HG03558 (cell line): ENCODE measurements around the gene PCBD1.

ENCODE experiments used
- ATAC-seq: cut with Tn5 transposase; IDR thresholded peaks from one replicate; pipeline ENCODE4 v1.9.1; 2021; ENCODE audit warnings: moderate number of reproducible peaks; ENCODE audit not compliant: unreplicated experiment; ENCODE audit errors: extremely low read depth

Gene PCBD1

DNA sequence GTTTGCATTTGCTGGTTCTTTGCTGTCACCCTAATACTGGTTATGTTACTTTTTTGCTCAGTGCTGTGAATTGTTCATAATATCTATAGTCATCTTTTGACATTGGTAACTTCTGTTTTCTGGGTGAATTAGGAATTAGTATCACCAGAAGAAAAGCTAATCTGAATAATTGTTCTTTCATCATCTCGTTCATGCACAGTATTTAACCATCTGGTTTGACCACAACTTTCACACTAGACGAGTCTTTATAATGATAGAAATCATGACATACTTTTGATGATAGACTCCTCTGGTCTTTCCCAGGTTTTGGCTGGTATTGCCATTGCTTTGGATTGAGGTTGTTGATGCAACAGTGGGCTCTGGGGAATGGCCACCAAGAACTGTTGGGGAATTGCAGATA is 47.5 kb downstream of the PCBD1 start:
- ATAC-seq, result no peak

DNA sequence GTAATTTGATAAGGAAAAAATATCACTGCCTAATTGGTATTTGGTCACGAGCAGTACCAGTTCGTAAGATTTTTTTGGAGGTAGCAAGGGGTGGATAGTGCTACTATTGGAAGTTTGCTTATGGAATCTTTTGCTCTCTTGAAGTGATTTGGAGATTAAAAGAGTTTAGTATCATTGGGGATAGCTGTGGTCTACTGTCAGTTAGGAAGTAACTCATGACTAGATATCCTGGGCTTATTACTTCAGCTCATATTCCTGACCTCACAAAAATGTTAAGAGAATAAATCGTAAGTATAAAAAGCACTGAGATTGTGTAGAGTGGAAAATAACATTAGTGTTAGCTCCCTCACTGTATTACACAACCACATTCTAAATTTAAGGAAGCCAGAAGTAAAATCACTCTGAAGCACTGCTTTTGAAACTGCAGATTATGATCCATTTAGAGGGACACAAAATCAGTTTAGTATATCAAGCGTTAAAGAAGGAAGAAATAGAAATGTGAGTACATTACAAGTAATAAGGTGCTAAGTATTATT is 50.0 kb downstream of the PCBD1 start:
- ATAC-seq, result no peak

GRCh38 chr10:70837660-70838059 is 50.7 kb downstream of the PCBD1 start:
- no peak for ATAC-seq

- ATAC-seq, result no peak
These were observed 52.0 kb downstream of the PCBD1 start for GRCh38 chr10:70836319-70836718.

DNA sequence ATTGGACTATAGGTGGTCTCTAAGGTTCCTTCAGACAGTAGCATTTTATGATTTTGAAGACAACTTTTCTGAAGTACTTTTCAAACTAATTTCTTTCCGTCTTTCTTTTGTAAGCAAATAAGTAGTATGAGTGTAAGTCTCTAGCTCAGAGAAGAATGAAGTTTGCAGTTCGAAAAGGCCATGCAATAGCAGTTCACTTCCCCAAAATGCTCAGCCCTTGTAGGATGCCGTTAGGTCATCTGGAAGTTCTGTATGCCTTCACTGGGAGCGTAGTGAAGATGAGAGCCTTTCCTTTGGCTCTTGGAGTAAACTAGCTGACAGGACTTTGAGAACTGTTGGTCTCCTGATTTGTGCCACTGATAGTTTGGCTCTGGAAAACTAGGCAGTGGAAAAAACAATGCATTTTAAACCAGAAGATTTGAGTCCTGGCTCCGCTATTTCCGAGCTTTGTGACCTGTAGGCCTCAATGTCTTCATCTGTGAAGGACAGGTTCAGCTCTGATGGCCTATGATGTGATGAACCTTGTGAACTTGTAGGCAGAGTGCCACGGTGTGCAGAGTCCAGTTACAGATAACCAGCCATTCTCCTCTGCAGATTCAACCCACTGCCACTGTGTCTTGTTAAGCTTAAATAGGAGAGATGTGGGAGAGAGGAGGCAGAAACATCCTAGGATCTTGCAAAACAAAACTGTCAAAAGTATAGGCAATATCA is 53.8 kb downstream of the PCBD1 start:
- ATAC-seq, result no peak

DNA sequence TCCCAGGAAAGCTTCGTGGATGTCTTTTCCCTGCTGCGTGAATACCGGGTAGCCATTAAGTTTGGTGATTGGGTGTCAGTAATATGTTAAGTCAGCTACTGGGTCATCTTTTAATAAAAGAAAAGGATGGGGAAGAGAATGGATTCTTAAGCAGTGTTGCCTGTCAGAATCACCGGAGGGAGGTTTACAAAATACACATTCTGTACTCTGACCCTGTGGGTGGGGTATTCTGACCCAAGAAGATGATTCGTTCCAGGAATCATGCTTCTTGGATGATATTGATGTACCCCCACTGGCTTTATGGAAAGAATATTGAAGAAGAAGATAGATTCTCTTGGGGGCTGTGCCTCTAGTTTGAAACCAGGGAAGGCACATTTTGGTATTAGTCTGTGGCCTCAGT is 54.3 kb downstream of the PCBD1 start:
- no peak for ATAC-seq

DNA sequence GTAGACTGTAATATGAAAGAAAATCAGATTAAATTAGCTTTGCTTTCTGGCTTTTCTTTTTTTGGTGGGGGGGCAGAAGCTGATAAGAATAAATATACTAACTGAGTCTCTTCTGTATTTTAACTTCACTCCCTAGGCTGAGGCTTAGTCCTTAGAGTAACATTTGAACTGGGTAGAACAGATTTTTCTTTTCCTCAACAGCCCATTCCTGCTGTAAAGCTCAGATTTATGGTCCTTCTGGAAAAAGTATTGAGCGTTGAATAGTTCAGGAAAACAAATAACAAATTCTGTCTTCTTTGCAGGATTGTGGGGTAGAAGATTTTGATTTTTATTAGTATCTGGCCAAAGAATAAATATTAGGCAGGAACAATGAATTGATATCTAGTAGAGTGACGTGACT is 54.8 kb downstream of the PCBD1 start:
- no peak for ATAC-seq
